ENCODE measurements around the gene SDK1.

DNA sequence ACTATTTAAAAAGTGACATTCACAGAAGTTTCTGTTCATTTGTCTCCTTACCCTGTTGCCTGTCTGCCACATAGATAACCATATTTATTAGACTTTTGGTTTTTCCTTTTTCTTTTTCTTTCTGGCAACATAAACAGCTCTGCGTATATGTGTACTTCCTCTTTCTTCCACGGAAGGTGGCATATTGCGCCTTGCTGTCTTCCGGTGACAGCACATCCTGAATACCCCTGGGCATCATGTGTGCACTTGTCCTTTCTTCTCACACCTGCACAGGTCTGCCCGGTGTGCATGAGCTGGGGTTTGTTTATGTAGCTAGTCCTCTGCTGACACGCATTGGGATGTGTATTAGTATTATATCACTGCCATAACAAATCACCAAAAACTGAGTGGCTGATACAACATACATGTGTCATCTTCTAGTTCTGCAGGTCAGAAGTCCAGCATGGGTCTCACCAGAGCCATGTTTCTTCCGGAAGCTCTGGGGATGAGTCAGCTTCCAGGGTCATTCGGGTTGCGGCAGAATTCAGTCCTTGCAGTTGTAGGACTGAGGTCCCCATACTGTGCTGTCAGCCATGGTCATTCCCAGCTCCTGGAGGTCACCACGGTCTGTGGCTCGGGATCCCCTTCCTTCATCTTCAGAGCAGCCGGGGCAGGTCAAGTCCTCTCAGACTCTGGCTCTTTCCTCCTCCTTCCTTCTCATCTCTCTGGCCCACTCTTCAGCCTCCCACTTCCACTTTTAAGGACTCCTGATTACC lies 785.1 kb downstream of the SDK1 start:
- TF ChIP-seq POLR2A (IDR thresholded peaks at IDR 0.05; ENCODE audit: low read length) (no peak), JUNB (IDR thresholded peaks at IDR 0.05) (no peak), POLR2AphosphoS2 (conservative IDR thresholded peaks at IDR 0.05; ENCODE audit: low read length) (no peak)
- TF ChIP-seq, protein P1, sequence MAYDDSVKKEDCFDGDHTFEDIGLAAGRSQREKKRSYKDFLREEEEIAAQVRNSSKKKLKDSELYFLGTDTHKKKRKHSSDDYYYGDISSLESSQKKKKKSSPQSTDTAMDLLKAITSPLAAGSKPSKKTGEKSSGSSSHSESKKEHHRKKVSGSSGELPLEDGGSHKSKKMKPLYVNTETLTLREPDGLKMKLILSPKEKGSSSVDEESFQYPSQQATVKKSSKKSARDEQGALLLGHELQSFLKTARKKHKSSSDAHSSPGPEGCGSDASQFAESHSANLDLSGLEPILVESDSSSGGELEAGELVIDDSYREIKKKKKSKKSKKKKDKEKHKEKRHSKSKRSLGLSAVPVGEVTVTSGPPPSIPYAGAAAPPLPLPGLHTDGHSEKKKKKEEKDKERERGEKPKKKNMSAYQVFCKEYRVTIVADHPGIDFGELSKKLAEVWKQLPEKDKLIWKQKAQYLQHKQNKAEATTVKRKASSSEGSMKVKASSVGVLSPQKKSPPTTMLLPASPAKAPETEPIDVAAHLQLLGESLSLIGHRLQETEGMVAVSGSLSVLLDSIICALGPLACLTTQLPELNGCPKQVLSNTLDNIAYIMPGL (CRISPR knock-in tag; IDR thresholded peaks at IDR 0.05; ENCODE audit: borderline replicate concordance), result no peak
- TF ChIP-seq, protein P2, sequence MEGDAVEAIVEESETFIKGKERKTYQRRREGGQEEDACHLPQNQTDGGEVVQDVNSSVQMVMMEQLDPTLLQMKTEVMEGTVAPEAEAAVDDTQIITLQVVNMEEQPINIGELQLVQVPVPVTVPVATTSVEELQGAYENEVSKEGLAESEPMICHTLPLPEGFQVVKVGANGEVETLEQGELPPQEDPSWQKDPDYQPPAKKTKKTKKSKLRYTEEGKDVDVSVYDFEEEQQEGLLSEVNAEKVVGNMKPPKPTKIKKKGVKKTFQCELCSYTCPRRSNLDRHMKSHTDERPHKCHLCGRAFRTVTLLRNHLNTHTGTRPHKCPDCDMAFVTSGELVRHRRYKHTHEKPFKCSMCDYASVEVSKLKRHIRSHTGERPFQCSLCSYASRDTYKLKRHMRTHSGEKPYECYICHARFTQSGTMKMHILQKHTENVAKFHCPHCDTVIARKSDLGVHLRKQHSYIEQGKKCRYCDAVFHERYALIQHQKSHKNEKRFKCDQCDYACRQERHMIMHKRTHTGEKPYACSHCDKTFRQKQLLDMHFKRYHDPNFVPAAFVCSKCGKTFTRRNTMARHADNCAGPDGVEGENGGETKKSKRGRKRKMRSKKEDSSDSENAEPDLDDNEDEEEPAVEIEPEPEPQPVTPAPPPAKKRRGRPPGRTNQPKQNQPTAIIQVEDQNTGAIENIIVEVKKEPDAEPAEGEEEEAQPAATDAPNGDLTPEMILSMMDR (IDR thresholded peaks at IDR 0.05), result no peak

Measured in A549 (cell line).